NCI-H146 treated with DMSO at 0.1 percent for 48 hours (cell line): ENCODE data around the gene COL4A5.
A peak's percentile ranks its signal among the peaks of the same experiment; 100 is the strongest.
"Not testable (repeated sequence)": the region's sequence is repeated elsewhere in the genome, so short reads cannot be mapped to it uniquely, and the experiment has no call there.

ENCODE experiments used
- DNase-seq: peaks from one replicate; lab custom pipeline; 2025; ENCODE audit not compliant: unreplicated experiment; lab: John Stamatoyannopoulos, UW

Gene COL4A5

GRCh38 chrX:108439426-108439942 is at the start of gene COL4A5:
Gene COL4A5 (plus strand): TSS chrX:108439838. CDS start chrX:108440126, 288 bp downstream.
- DNase-seq, result peak; percentile 84

- not testable (repeated sequence) for DNase-seq
Measured at GRCh38 chrX:108390976-108391717, 48.5 kb upstream of the COL4A5 start.

GRCh38 chrX:108396188-108396891 is 43.3 kb upstream of the COL4A5 start:
- no peak for DNase-seq

- no peak for DNase-seq
Measured at GRCh38 chrX:108396986-108397385, 42.7 kb upstream of the COL4A5 start.

GRCh38 chrX:108397627-108398391 is 41.8 kb upstream of the COL4A5 start:
- no peak for DNase-seq

- peak; percentile 18 for DNase-seq
Measured at GRCh38 chrX:108399418-108400165, 40.0 kb upstream of the COL4A5 start.

GRCh38 chrX:108412783-108413182 is 26.9 kb upstream of the COL4A5 start:
- DNase-seq, result peak; percentile 33

- no peak for DNase-seq
Measured at GRCh38 chrX:108415146-108415545, 24.5 kb upstream of the COL4A5 start.

GRCh38 chrX:108415891-108416290 is 23.7 kb upstream of the COL4A5 start:
- no peak for DNase-seq

- DNase-seq, result no peak
Measured at GRCh38 chrX:108417257-108417656, 22.4 kb upstream of the COL4A5 start.

GRCh38 chrX:108419401-108419800 is 20.2 kb upstream of the COL4A5 start:
- no peak for DNase-seq

GRCh38 chrX:108420481-108420880 is 19.2 kb upstream of the COL4A5 start:
- peak; percentile 93 for DNase-seq

- peak; percentile 83 for DNase-seq
Measured at GRCh38 chrX:108426262-108426661, 13.4 kb upstream of the COL4A5 start.

GRCh38 chrX:108435261-108435660 is 4.4 kb upstream of the COL4A5 start:
- DNase-seq, result no peak

GRCh38 chrX:108437349-108438109 is 2.1 kb upstream of the COL4A5 start:
- DNase-seq, result no peak

GRCh38 chrX:108438110-108438623 is 1.5 kb upstream of the COL4A5 start, which contains the start of gene COL4A6:
Gene COL4A6 (minus strand): TSS chrX:108438422. CDS start chrX:108438196, 226 bp downstream.
- DNase-seq, result peak; percentile 64

GRCh38 chrX:108439961-108440696 is 491 bp downstream of the COL4A5 start:
- DNase-seq, result no peak

GRCh38 chrX:108442901-108443464 is 3.3 kb downstream of the COL4A5 start:
- DNase-seq, result peak; percentile 33

- no peak for DNase-seq
Measured at GRCh38 chrX:108447303-108447702, 7.7 kb downstream of the COL4A5 start.
